HG02623 (cell line): ENCODE data around the gene MFAP4.

Source experiments
- ATAC-seq: cut with Tn5 transposase; IDR thresholded peaks from one replicate; pipeline ENCODE4 v1.9.1; 2021; ENCODE audit warnings: moderate library complexity; ENCODE audit not compliant: unreplicated experiment

The MFAP4 gene

GRCh38 chr17:19336938-19337711, 49.9 kb downstream of the MFAP4 start:
- ATAC-seq: no peak

- ATAC-seq: no peak
Measured at GRCh38 chr17:19335951-19336631, 50.9 kb downstream of the MFAP4 start.

GRCh38 chr17:19334331-19334730, 52.7 kb downstream of the MFAP4 start:
- ATAC-seq: no peak

GRCh38 chr17:19333736-19334290, 53.2 kb downstream of the MFAP4 start:
- ATAC-seq: no peak
